Common myeloid progenitor, CD34-positive (primary cell): ENCODE results near the gene NAA15.

Experiments used
- CTCF ChIA-PET: fragments of 350-600 bp; sonication (Branson Sonifier 250); formaldehyde crosslinking; loops from one replicate; lab custom pipeline; 2021; ENCODE audit warnings: antibody characterized with exemption; lab: Charles Lee
- POLR2A ChIA-PET: fragments of 350-600 bp; sonication (Branson Sonifier 250); formaldehyde crosslinking; loops from one replicate; lab custom pipeline; 2021; ENCODE audit warnings: antibody characterized with exemption; lab: Charles Lee
- DNase-seq, 3 donors: peaks; one replicate each; pipeline versions ENCODE4 v3.0.0 to v3.0.0-alpha.2; 2013
- H3K27ac ChIP-seq, 2 experiments: 1 replicate in 1 of 2; 2 replicates in 1 of 2; pipeline ENCODE4 v1.7.0; 2013; ENCODE audit warnings: inconsistent platforms in 2 of 2, low read length in 2 of 2, mild to moderate bottlenecking in 2 of 2, low read depth in 1 of 2, moderate library complexity in 1 of 2; ENCODE audit not compliant: severe bottlenecking in 2 of 2, insufficient read depth in 1 of 2, poor library complexity in 1 of 2
- H3K27me3 ChIP-seq, 5 experiments: replicated peaks in 2 of 5; 1 replicate in 3 of 5; 2 replicates in 2 of 5; pipeline versions ENCODE4 v1.6.1 to v1.7.0; 2013; ENCODE audit warnings: low read length in 4 of 5, mild to moderate bottlenecking in 2 of 5, moderate library complexity in 2 of 5, inconsistent platforms in 1 of 5; ENCODE audit not compliant: insufficient read depth in 5 of 5, control insufficient read depth in 4 of 5
- H3K36me3 ChIP-seq, 4 experiments: 1 replicate in 2 of 4; 2 replicates in 2 of 4; pipeline versions ENCODE4 v1.6.1 to v1.7.0; 2013; ENCODE audit warnings: low read length in 3 of 4, control low read depth in 1 of 4, mild to moderate bottlenecking in 1 of 4; ENCODE audit not compliant: control insufficient read depth in 4 of 4, insufficient read depth in 4 of 4
- H3K4me1 ChIP-seq, 4 experiments: 1 replicate in 3 of 4; 2 replicates in 1 of 4; pipeline versions ENCODE4 v1.6.1 to v1.7.1; 2013; ENCODE audit warnings: low read length in 3 of 4, mild to moderate bottlenecking in 3 of 4, control low read depth in 1 of 4, inconsistent platforms in 1 of 4, moderate library complexity in 1 of 4; ENCODE audit not compliant: control insufficient read depth in 4 of 4, insufficient read depth in 4 of 4; ENCODE audit errors: control extremely low read depth in 1 of 4
- H3K4me3 ChIP-seq, 7 experiments: 1 replicate in 4 of 7; 2 replicates in 3 of 7; pipeline versions ENCODE4 v1.5.1 to v1.7.0; 2013; ENCODE audit warnings: mild to moderate bottlenecking in 7 of 7, low read length in 6 of 7, moderate library complexity in 6 of 7, inconsistent platforms in 2 of 7, low read depth in 2 of 7, control low read depth in 1 of 7; ENCODE audit not compliant: insufficient read depth in 4 of 7, control insufficient read depth in 1 of 7; ENCODE audit errors: extremely low read depth in 1 of 7
- H3K9me3 ChIP-seq, 5 experiments: 1 replicate in 4 of 5; 2 replicates in 1 of 5; pipeline versions ENCODE4 v1.6.1 to v1.7.1; 2013; ENCODE audit warnings: low read length in 4 of 5, mild to moderate bottlenecking in 2 of 5, inconsistent platforms in 1 of 5, low read depth in 1 of 5, moderate library complexity in 1 of 5; ENCODE audit not compliant: control insufficient read depth in 4 of 5, insufficient read depth in 2 of 5; ENCODE audit errors: control extremely low read depth in 1 of 5
- WGBS: methylation state at CpG from one replicate; pipeline ENCODE4 v1.1.5; 2013; ENCODE audit not compliant: insufficient coverage; 5-methylcytosine and 5-hydroxymethylcytosine counted together

Gene NAA15

DNA sequence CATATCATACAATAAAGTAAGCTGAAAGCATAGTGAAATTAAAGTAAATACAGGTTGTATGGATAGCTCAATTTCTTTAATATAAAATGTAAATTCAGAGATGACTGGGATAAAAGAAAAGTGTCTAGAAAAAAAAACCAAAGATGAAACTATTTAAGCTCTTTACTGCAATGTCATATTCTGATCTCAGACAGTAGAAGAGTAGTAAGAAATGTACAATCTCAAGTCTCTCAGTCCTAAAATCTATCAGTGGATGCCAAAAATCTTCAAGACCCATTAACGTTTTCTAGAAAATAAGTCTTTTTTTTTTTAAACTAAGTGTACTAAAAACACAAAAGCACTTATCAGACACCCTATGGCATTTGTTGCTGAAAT lies 35.1 kb upstream of the NAA15 start:
- Histone ChIP-seq H3K9me3 (no peaks in the 10 kb centered on the region), H3K4me3 (peak overlapping the region in 5 of 7 experiments; percentile 49 to 73 (median 59)), H3K4me1 (peaks cover 4 to 18% (median 12%) of the 10 kb centered on the region in 4 experiments), H3K27ac (peak overlapping the region; percentile 15 to 59), H3K36me3 (no peaks in the 10 kb centered on the region), H3K27me3 (no peaks in the 10 kb centered on the region)
- ChIA-PET CTCF (interaction anchor here (0.5 to 3.1 kb wide), 9 partner anchors 11 to 379 kb away, joined by 3 to 11 read pairs (median 3); partner anchors contain the start of gene MGARP), POLR2A (no interaction called here)
- no CpG with 5 or more reads among the region's 1 CpG for WGBS
- no peak for DNase-seq

DNA sequence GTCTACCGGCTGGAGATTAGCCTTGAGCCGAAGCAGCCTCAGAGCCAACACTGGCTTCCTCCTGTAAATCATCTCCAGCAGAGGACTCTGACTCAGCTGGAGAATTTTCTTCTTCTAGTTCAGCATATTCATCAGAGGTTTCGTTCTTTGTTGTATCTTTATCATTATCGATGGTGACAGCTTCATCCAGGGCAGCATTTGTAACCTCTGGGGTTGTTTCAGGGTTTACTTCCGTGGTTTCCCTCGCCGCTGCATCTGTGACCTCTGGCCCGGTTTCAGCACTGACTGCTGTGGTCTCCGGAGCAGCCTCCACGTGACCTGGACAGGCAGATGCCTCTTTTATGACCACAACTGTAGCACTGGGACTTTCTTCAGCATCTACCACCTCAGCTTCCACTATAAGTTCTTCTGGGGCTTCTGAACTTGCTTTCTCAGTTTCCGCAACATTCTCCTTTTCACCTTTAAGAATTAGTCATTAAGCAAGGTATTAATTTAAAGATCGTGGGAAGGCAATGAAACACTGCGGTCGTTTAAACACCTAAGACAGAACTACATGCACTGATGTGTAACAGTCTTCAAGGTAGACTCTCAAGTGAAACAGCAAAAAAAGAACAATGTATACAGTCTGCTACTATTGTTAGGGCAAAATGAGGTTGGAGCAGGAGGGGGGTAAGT lies 34.6 kb upstream of the NAA15 start:
- H3K27me3 ChIP-seq = no peaks in the 10 kb centered on the region
- peak overlapping the region; percentile 15 to 59 for H3K27ac ChIP-seq
- no peaks in the 10 kb centered on the region for H3K36me3 ChIP-seq
- peak overlapping the region in 6 of 7 experiments; percentile 35 to 73 (median 56) for H3K4me3 ChIP-seq
- peak; percentile 43 to 91 (median 88) for DNase-seq
- WGBS = 0% methylated on average over 8 of the region's 14 CpGs
- H3K4me1 ChIP-seq = peaks cover 4 to 18% (median 12%) of the 10 kb centered on the region in 4 experiments
- POLR2A ChIA-PET = no interaction called here
- CTCF ChIA-PET = interaction anchor here (0.5 to 3.1 kb wide), 12 partner anchors 10 to 379 kb away, joined by 3 to 11 read pairs (median 3); partner anchors contain the start of gene MGARP
- no peaks in the 10 kb centered on the region for H3K9me3 ChIP-seq

- CTCF ChIA-PET = interaction anchor here (0.6 to 3.1 kb wide), 6 partner anchors 9 to 38 kb away, joined by 3 to 11 read pairs (median 3); no protein-coding TSS in a partner anchor
- WGBS = no CpG with 5 or more reads among the region's 1 CpG
- POLR2A ChIA-PET = no interaction called here
Measured at GRCh38 chr4:139267301-139267700, 34.0 kb upstream of the NAA15 start.

DNA sequence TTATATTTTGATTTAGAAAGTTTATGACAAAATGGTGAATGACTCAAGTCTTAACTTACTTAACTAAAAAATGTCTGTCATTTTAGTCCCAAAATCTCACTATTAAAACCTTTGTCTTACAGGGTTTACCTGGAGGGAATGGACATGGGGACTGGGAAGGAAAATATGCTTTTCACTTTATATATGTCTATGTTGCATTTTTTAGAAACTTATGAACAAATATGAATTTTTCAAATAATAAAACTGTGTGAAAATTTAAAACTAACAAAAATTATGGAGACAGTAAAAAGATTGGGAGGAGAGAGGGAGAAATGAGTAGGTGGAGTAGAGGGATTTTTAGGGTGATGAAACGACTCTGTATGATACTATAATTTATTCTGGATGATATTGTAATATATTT lies 27.5 kb upstream of the NAA15 start:
- H3K4me1 ChIP-seq = peaks cover 0 to 5% (median 2%) of the 10 kb centered on the region in 4 experiments
- H3K27ac ChIP-seq = no peak overlapping the region
- WGBS = no CpG with 5 or more reads among the region's 1 CpG
- DNase-seq = no peak
- H3K9me3 ChIP-seq = no peaks in the 10 kb centered on the region
- H3K4me3 ChIP-seq = no peak overlapping the region
- POLR2A ChIA-PET = no interaction called here
- CTCF ChIA-PET = no interaction called here
- H3K27me3 ChIP-seq = peaks cover 2 to 31% (median 9%) of the 10 kb centered on the region in 5 experiments
- no peaks in the 10 kb centered on the region for H3K36me3 ChIP-seq

More at GRCh38 chr4:139267301-139267700, 34.0 kb upstream of the NAA15 start:
- no peak overlapping the region for H3K4me3 ChIP-seq
- no peaks in the 10 kb centered on the region for H3K9me3 ChIP-seq
- peaks cover 4 to 18% (median 12%) of the 10 kb centered on the region in 4 experiments for H3K4me1 ChIP-seq
- no peak overlapping the region for H3K27ac ChIP-seq
- no peak for DNase-seq
- H3K27me3 ChIP-seq = no peaks in the 10 kb centered on the region
- no peaks in the 10 kb centered on the region for H3K36me3 ChIP-seq

DNA sequence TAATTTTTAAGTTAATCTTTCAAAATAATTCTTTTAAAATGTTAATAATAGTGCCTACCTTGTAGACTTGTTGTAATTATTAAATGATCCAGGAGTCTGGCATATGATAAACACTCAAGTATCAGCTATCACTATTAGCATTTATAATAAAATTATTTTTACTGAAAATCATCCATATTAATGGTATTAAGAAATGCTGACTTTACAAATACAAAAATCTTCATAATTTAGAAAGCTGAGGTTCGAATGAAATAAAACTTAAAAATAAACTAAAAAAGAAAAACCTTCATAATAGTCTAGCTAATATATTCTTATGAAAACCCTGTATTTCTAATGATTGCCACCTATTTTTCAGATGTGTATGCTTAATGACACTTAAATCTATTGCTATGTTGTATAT lies 26.5 kb upstream of the NAA15 start:
- no peaks in the 10 kb centered on the region for H3K36me3 ChIP-seq
- ChIA-PET CTCF (interaction anchor here (1.0 to 2.4 kb wide), 4 partner anchors 16 to 21 kb away, joined by 3 to 8 read pairs (median 4); no protein-coding TSS in a partner anchor), POLR2A (no interaction called here)
- H3K27me3 ChIP-seq = peaks cover 8 to 40% (median 18%) of the 10 kb centered on the region in 5 experiments
- no peak overlapping the region for H3K4me3 ChIP-seq
- DNase-seq = no peak
- H3K9me3 ChIP-seq = no peaks in the 10 kb centered on the region
- H3K27ac ChIP-seq = no peak overlapping the region
- H3K4me1 ChIP-seq = peaks cover 6 to 15% (median 10%) of the 10 kb centered on the region in 4 experiments
- no CpG with 5 or more reads among the region's 1 CpG for WGBS

- H3K9me3 ChIP-seq = no peaks in the 10 kb centered on the region
- WGBS = 100% methylated on average over 3 of the region's 4 CpGs
- DNase-seq = no peak
- CTCF ChIA-PET = interaction anchor here (1.0 to 2.5 kb wide), 5 partner anchors 8 to 21 kb away, joined by 3 to 11 read pairs (median 5); no protein-coding TSS in a partner anchor
- H3K27me3 ChIP-seq = peaks cover 9 to 45% (median 21%) of the 10 kb centered on the region in 5 experiments
- POLR2A ChIA-PET = no interaction called here
- H3K27ac ChIP-seq = no peak overlapping the region
- no peaks in the 10 kb centered on the region for H3K36me3 ChIP-seq
- peaks cover 6 to 20% (median 13%) of the 10 kb centered on the region in 4 experiments for H3K4me1 ChIP-seq
- H3K4me3 ChIP-seq = no peak overlapping the region
Measured at GRCh38 chr4:139275281-139275735, 26.0 kb upstream of the NAA15 start.

DNA sequence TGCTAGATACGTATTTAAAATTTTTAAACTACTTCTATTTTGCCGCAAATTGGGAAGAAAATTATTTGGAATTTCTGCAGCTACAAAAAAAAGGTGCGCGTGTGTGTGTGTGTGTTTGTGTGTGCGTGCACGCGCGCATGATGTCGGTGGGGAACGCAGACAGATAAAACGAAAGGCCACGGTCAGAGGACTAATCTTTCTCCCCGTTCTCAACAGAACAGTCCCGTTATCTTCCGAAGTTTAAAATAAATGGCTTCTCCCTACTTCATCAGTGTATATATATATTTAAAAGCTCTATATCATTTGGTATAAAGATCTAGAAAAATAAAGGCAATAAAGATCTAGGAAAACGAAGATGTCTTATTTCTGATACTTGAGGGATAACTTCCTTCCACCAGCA lies 22.8 kb upstream of the NAA15 start:
- DNase-seq = peak in 1 of 3 donors; percentile 44
- Histone ChIP-seq H3K36me3 (no peaks in the 10 kb centered on the region), H3K27ac (no peak overlapping the region), H3K4me3 (peak overlapping the region in 5 of 7 experiments; percentile 27 to 72 (median 60)), H3K4me1 (peaks cover 6 to 20% (median 13%) of the 10 kb centered on the region in 4 experiments), H3K27me3 (peaks cover 16 to 61% (median 22%) of the 10 kb centered on the region in 5 experiments), H3K9me3 (no peaks in the 10 kb centered on the region)
- CTCF ChIA-PET = interaction anchor here (2.8 kb wide), 1 partner anchor 23 kb away, joined by 12 read pairs; the partner anchor contains the start of genes NAA15 and NDUFC1
- WGBS = 30% methylated on average over 4 of the region's 16 CpGs
- POLR2A ChIA-PET = no interaction called here
